Activated T-cell treated with anti-CD3 and anti-CD28 coated beads, Interleukin-2, amount 50 U/mL, for 72 hours (primary cell): ENCODE results near the gene SURF6. TPM values are rescaled to one million over a fixed set of nuclear protein-coding genes. Genes with fewer than 3 reads are reported as not detected.
"Not testable (repeated sequence)": the region's sequence is repeated elsewhere in the genome, so short reads cannot be mapped to it uniquely, and the experiment has no call there.

Experiments
- ATAC-seq, 2 donors: fragments of 150-1000 bp; cut with Tn5 transposase; replicated peaks in 1 of 2; 2 replicates each; pipeline ENCODE4 v1.10.0; 2021; ENCODE audit warnings: moderate library complexity in 2 of 2, mild to moderate bottlenecking in 1 of 2
- DNase-seq, 2 donors: peaks; one replicate each; pipeline ENCODE4 v3.0.0; 2021 to 2022; ENCODE audit warnings: mixed read lengths in 1 of 2
- H3K27ac Mint-ChIP-seq: one replicate; pipeline ENCODE4 v1.8.0; 2022; ENCODE audit warnings: mild to moderate bottlenecking, moderate library complexity, mixed read lengths
- H3K27me3 Mint-ChIP-seq: one replicate; pipeline ENCODE4 v1.8.0; 2022; ENCODE audit warnings: low read depth, mixed read lengths
- H3K36me3 Mint-ChIP-seq, 2 donors: one replicate each; pipeline ENCODE4 v1.8.0; 2022; ENCODE audit warnings: mixed read lengths in 2 of 2, mild to moderate bottlenecking in 1 of 2; ENCODE audit not compliant: insufficient read depth in 2 of 2
- H3K4me1 Mint-ChIP-seq: one replicate; pipeline ENCODE4 v1.8.0; 2022; ENCODE audit warnings: low read depth, mixed read lengths
- H3K4me3 Mint-ChIP-seq, 2 donors: one replicate each; pipeline ENCODE4 v1.8.0; 2022; ENCODE audit warnings: mild to moderate bottlenecking in 2 of 2, mixed read lengths in 2 of 2, moderate library complexity in 2 of 2
- H3K9me3 Mint-ChIP-seq, 2 donors: one replicate each; pipeline ENCODE4 v1.8.0; 2022; ENCODE audit warnings: mixed read lengths in 2 of 2
- total RNA-seq, 2 donors: library from RNA; stranded (reverse); gene quantifications; one replicate each; pipeline ENCODE4 v1.2.3, GENCODE V29; 2022

Gene SURF6
- total RNA-seq, 2 donors from 2014 or later, result 13.7 to 14.0 TPM

- no peaks in the 10 kb centered on the region for H3K9me3 Mint-ChIP-seq
- no peak overlapping the region for H3K4me3 Mint-ChIP-seq
- ATAC-seq (no peak), DNase-seq (no peak)
- no peaks in the 10 kb centered on the region for H3K4me1 Mint-ChIP-seq
- peaks cover 1% of the 10 kb centered on the region for H3K27me3 Mint-ChIP-seq
- H3K27ac Mint-ChIP-seq, result no peak overlapping the region
- H3K36me3 Mint-ChIP-seq, result no peaks in the 10 kb centered on the region
These were observed 32.5 kb downstream of the SURF6 start for GRCh38 chr9:133303266-133304157.

DNA sequence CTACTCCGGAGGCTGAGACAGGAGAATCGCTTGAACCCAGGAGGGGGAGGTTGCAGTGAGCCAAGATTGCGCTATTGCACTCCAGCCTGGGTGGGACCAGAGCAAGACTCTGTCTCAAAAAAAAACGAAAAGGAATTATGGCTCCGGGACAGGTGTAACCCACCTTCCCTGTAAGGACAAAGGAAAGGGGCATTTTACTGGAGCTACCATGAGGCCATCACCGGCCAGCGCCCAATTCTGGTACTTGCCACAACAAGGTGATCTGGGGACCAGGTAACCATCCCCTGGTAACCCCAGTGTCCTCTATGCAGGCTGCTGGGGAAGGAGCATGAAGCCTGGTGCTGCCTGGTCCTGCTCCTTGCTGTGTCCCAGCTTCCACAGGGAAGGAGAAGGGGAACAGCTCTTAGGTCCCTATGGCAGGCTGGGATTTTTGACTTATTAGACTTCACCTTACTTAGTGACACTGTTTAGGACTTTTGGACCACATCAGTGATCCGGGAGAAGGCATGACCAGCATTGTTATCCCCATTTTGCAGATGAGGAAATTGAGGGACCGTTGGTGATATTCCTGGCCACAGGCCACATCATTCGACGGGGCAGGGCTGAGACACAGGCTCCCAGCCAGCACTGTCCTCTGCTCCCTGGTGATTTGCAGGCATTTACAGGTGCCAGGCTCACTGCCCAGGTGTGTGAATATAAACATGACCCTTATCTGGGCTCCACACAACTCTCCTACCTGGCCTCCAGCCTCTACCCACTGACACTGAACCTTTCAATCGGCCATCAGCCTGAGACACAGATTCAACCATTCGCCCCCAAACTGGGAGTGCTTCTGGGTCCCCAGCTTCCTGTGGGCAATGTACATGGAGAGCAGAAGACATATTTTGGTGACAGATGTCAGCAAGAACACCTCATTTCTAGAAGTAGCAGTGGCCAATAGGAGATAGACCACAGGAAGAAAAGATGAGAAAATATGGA is 34.4 kb downstream of the SURF6 start:
- no peaks in the 10 kb centered on the region for H3K4me1 Mint-ChIP-seq
- no peak overlapping the region for H3K27ac Mint-ChIP-seq
- DNase-seq, result no peak
- no peak overlapping the region for H3K4me3 Mint-ChIP-seq
- H3K9me3 Mint-ChIP-seq, result no peaks in the 10 kb centered on the region
- ATAC-seq, result no peak
- no peaks in the 10 kb centered on the region for H3K36me3 Mint-ChIP-seq
- peaks cover 13% of the 10 kb centered on the region for H3K27me3 Mint-ChIP-seq

GRCh38 chr9:133299996-133300395 is 36.0 kb downstream of the SURF6 start:
- not testable (repeated sequence) for H3K4me1 Mint-ChIP-seq, DNase-seq, H3K4me3 Mint-ChIP-seq, H3K27ac Mint-ChIP-seq, ATAC-seq, H3K36me3 Mint-ChIP-seq, H3K9me3 Mint-ChIP-seq
- H3K27me3 Mint-ChIP-seq, result peaks cover 13% of the 10 kb centered on the region

DNA sequence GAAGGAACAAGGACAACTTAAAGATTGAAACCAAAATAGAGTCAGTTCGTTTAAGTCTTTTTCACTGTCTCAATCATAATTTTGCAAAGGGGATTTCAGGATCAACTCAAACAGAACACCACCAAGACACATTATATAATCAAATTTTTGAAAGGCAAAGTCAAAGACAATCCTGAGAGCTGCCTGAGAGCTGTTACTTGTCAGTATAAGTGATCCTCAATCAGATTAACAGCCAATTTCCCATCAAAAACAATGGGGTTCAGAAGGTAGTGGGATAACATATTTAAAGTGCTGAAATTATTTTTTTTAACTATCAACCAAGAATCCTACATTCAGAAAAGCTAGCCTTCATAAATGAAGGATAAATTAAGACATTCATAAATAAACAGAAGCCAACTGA is 41.7 kb downstream of the SURF6 start:
- no peak for DNase-seq
- H3K4me1 Mint-ChIP-seq, result no peaks in the 10 kb centered on the region
- peaks cover 24% of the 10 kb centered on the region for H3K27me3 Mint-ChIP-seq

GRCh38 chr9:133290751-133291302 is 45.2 kb downstream of the SURF6 start:
- no peak for ATAC-seq
- H3K36me3 Mint-ChIP-seq, result peaks cover 8 to 27% of the 10 kb centered on the region in 2 donors
- H3K4me1 Mint-ChIP-seq, result no peaks in the 10 kb centered on the region
- peaks cover 11% of the 10 kb centered on the region for H3K27me3 Mint-ChIP-seq
- no peak for DNase-seq
- H3K9me3 Mint-ChIP-seq, result peaks cover 7 to 13% of the 10 kb centered on the region in 2 donors
- no peak overlapping the region for H3K4me3 Mint-ChIP-seq
- no peak overlapping the region for H3K27ac Mint-ChIP-seq

More for the DNA sequence above, 41.7 kb downstream of the SURF6 start:
- Mint-ChIP-seq H3K36me3 (peaks cover 8 to 21% of the 10 kb centered on the region in 2 donors), H3K9me3 (peaks cover 7 to 13% of the 10 kb centered on the region in 2 donors), H3K27ac (no peak overlapping the region), H3K4me3 (no peak overlapping the region)
- ATAC-seq, result no peak

DNA sequence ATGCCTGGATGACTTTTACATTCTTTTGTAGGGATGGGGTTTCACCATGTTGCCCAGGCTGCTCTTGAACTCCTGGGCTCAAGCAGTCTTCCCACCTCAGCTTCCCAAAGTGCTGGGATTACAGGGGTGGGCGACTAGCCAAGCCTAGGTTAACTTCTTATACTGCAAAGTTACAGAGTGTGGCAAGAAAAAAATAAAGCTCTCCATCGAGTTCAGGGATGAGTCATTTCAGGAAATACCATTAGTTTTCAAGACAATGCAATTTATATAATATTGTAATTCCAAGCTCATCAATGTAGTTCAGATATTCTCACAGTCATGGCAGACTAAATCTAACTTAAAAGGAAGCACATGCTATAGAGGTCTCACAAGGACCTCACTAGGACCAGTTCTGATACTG is 49.5 kb downstream of the SURF6 start:
- DNase-seq, result no peak
- Mint-ChIP-seq H3K9me3 (peaks cover 6 to 7% of the 10 kb centered on the region in 2 donors), H3K27me3 (no peaks in the 10 kb centered on the region), H3K4me1 (no peaks in the 10 kb centered on the region), H3K27ac (no peak overlapping the region), H3K36me3 (peaks cover 6 to 20% of the 10 kb centered on the region in 2 donors), H3K4me3 (no peak overlapping the region)
- no peak for ATAC-seq

DNA sequence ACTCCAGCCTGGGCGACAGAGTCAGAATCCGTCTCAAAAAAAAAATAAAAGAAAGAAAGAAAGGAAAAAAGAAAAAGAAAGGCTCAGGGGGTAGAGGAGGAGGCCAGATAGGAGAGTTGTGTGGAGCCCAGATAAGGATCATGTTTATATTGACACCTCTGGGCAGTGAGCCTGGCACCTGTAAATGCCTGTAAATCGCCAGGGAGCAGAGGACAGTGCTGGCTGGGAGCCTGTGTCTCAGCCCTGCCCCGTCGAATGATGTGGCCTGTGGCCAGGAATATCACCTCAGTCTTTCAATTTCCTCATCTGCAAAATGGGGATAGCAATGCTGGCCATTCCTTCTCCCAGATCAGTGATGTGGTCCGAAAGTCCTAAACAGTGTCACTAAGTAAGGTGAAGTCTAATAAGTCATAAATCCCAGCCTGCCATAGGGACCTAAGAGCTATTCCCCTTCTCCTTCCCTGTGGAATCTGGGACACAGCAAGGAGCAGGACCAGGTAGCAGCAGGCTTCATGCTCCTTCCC is 50.7 kb downstream of the SURF6 start:
- H3K27ac Mint-ChIP-seq, result no peak overlapping the region
- H3K9me3 Mint-ChIP-seq, result peaks cover 2 to 3% of the 10 kb centered on the region in 2 donors
- no peak for ATAC-seq
- peaks cover 0 to 14% of the 10 kb centered on the region in 2 donors for H3K36me3 Mint-ChIP-seq
- no peak for DNase-seq
- no peaks in the 10 kb centered on the region for H3K4me1 Mint-ChIP-seq
- H3K27me3 Mint-ChIP-seq, result peaks cover 5% of the 10 kb centered on the region
- no peak overlapping the region for H3K4me3 Mint-ChIP-seq

- Mint-ChIP-seq H3K4me3 (no peak overlapping the region), H3K27me3 (peaks cover 12% of the 10 kb centered on the region), H3K36me3 (peaks cover 0 to 6% of the 10 kb centered on the region in 2 donors), H3K27ac (no peak overlapping the region), H3K4me1 (no peaks in the 10 kb centered on the region), H3K9me3 (no peaks in the 10 kb centered on the region)
- DNase-seq (no peak), ATAC-seq (no peak)
These were observed 51.6 kb downstream of the SURF6 start for GRCh38 chr9:133284362-133284761.

DNA sequence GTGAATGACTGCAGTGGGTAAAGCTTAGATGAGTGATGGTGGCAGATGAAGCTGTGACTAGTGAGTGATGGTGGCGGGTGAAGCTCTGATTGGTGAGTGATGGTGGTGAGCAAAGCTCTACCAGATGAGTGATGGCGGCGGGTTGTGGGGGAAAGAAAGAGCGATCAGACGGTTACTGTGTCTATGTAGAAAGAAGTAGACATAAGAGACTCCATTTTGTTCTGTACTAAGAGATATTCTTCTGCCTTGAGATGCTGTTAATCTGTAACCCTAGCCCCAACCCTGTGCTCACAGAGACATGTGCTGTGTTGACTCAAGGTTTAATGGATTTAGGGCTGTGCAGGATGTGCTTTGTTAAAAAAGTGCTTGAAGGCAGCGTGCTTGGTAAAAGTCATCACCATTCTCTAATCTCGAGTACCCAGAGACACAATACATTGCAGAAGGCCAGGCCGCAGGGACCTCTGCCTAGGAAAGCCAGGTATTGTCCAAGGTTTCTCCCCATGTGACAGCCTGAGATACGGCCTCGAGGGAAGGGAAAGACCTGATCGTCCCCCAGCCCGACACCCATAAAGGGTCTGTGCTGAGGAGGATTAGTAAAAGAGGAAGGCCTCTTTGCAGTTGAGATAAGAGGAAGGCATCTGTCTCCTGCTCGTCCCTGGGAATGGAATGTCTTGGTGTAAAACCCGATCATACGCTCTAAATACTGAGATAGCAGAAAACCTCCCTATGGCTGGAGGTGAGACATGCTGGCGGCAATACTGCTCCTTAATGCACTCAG is 52.5 kb downstream of the SURF6 start:
- H3K9me3 Mint-ChIP-seq, H3K4me3 Mint-ChIP-seq, H3K36me3 Mint-ChIP-seq, DNase-seq, H3K4me1 Mint-ChIP-seq, H3K27ac Mint-ChIP-seq, ATAC-seq: not testable (repeated sequence)
- H3K27me3 Mint-ChIP-seq, result peaks cover 12% of the 10 kb centered on the region

DNA sequence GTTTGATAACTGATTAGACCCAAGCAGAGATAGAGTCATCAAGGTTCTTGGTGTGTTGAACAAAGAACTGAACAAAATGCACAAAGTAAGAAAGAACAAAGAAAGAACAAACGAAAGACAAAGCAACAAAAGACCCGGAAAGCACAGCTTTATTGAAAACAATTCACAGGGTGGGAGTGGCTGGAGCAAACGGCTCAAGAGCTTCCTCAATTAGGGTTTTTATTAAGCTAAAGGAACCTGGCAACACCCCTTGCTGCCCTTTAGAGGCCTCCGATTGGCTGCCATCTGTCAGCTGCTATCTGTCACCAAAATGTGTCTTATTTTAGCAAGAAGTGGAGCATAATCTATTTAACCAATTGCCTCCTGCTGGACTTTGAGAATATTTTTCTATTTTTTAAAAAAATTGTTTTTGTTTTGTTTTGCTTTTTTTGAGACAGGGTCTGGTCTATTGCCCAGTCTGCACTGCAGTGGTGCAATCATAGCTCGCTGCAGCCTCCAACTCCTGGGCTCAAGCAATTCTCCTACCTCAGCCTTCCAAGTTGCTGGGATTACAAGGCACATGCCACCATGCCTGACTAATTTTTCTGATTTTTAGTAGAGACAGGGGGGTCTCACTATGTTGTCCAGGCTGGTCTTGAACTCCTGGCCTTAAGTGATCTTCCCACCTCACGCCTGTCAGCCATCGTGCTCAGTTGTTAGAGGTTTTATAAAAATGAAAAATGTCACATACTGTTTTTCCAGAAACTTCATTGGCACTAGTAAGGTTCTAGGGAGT is 53.3 kb downstream of the SURF6 start:
- H3K4me3 Mint-ChIP-seq, result no peak overlapping the region
- no peaks in the 10 kb centered on the region for H3K36me3 Mint-ChIP-seq

DNA sequence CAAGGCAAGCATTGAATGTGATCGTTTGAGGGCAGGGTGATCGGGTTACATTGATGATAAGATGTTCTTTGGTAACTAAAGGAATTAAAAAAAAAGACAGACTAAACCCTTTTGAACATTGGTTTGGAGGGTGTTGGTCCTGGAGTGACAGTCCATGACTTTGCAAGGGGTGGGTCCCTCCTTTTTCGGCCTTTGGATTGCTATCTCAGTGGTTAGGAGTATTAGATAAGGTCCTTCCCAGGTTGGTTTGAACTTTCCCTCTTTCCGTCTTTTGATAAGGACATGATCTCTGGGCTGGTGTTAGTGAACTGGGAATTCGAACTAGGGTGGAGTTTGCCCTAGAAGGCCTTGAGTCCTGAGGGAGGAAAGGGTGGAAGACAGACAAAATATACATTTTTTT is 55.6 kb downstream of the SURF6 start:
- peaks cover 0 to 2% of the 10 kb centered on the region in 2 donors for H3K9me3 Mint-ChIP-seq
- no peaks in the 10 kb centered on the region for H3K4me1 Mint-ChIP-seq
- no peak overlapping the region for H3K4me3 Mint-ChIP-seq
- peaks cover 0 to 4% of the 10 kb centered on the region in 2 donors for H3K36me3 Mint-ChIP-seq
- DNase-seq (no peak), ATAC-seq (no peak)
- H3K27me3 Mint-ChIP-seq, result peaks cover 25% of the 10 kb centered on the region
- H3K27ac Mint-ChIP-seq, result no peak overlapping the region

More for the DNA sequence above, 53.3 kb downstream of the SURF6 start:
- ATAC-seq (no peak), DNase-seq (no peak)
- H3K27ac Mint-ChIP-seq, result no peak overlapping the region
- H3K4me1 Mint-ChIP-seq, result no peaks in the 10 kb centered on the region
- no peaks in the 10 kb centered on the region for H3K9me3 Mint-ChIP-seq
- H3K27me3 Mint-ChIP-seq, result peaks cover 12% of the 10 kb centered on the region
